HepG2 (cell line): Measurements from ENCODE around the gene SLC25A51. TPM values are rescaled to one million over a fixed set of nuclear protein-coding genes. Genes with fewer than 3 reads are reported as not detected.

Experiments
- BCL3 ChIP-seq: sonication (generic); formaldehyde crosslinking; IDR thresholded peaks from 2 replicates; pipeline ENCODE4 v1.5.1; 2020; ENCODE audit warnings: mild to moderate bottlenecking, missing genetic modification reagents, moderate library complexity
- E2F2 ChIP-seq: sonication (generic); formaldehyde crosslinking; IDR thresholded peaks from 2 replicates; pipeline ENCODE4 v1.4.0; 2020; ENCODE audit warnings: missing genetic modification reagents, borderline replicate concordance
- GABPB1 ChIP-seq: IDR thresholded peaks from 2 replicates; pipeline ENCODE4 v1.6.1; 2016; ENCODE audit warnings: mild to moderate bottlenecking, missing genetic modification reagents, moderate library complexity, missing compliant biosample characterization
- IKZF5 ChIP-seq: IDR thresholded peaks from 2 replicates; pipeline ENCODE4 v1.6.1; 2018; ENCODE audit warnings: missing genetic modification reagents, mild to moderate bottlenecking, missing compliant biosample characterization
- PATZ1 ChIP-seq: sonication (generic); formaldehyde crosslinking; IDR thresholded peaks from 2 replicates; pipeline ENCODE4 v1.4.0; 2020; ENCODE audit warnings: missing genetic modification reagents
- TFE3 ChIP-seq: IDR thresholded peaks from 2 replicates; pipeline ENCODE4 v1.6.1; 2016
- ZBTB2 ChIP-seq: sonication (generic); formaldehyde crosslinking; IDR thresholded peaks from 2 replicates; pipeline ENCODE4 v1.8.0; 2022; ENCODE audit warnings: low read depth, missing genetic modification reagents
- ZFYVE20 ChIP-seq: sonication (generic); formaldehyde crosslinking; IDR thresholded peaks from 2 replicates; pipeline ENCODE4 v1.8.0; 2023; ENCODE audit warnings: low read depth, mild to moderate bottlenecking, moderate library complexity, missing genetic modification reagents, borderline replicate concordance
- ZMYM2 ChIP-seq: sonication (generic); formaldehyde crosslinking; IDR thresholded peaks from 2 replicates; pipeline ENCODE4 v1.8.0; 2022; ENCODE audit warnings: mild to moderate bottlenecking, missing genetic modification reagents
- ZNF20 ChIP-seq: sonication (generic); formaldehyde crosslinking; IDR thresholded peaks from 2 replicates; pipeline ENCODE4 v1.4.0; 2020; ENCODE audit warnings: mild to moderate bottlenecking, moderate library complexity, missing genetic modification reagents
- ZNF24 ChIP-seq: fragments of 450-650 bp; IDR thresholded peaks from 2 replicates; pipeline ENCODE4 v1.6.1; 2017; ENCODE audit warnings: antibody characterized with exemption, mild to moderate bottlenecking
- ZNF770 ChIP-seq: sonication (generic); formaldehyde crosslinking; IDR thresholded peaks from 2 replicates; pipeline ENCODE4 v1.5.0; 2020; ENCODE audit warnings: mild to moderate bottlenecking, missing genetic modification reagents
- ZNF839 ChIP-seq: sonication (generic); formaldehyde crosslinking; IDR thresholded peaks from 2 replicates; pipeline ENCODE4 v1.4.0; 2020; ENCODE audit warnings: missing genetic modification reagents, mild to moderate bottlenecking, borderline replicate concordance
- polyA plus RNA-seq, 8 experiments: library from polyadenylated mRNA; depleted of rRNA in 3 of 8; stranded (reverse) in 7 of 8; unstranded in 1 of 8; fragments of >200 nt; fragmentation: Illumina TruSeq in 4 of 8; extraction: Trizol in 4 of 8; gene quantifications; 2 replicates each; pipeline versions ENCODE4 v1.2.1 to v1.2.3, GENCODE V29; 2011 to 2016; ENCODE audit warnings: low read depth in 4 of 8, missing spikeins in 1 of 8, mixed read lengths in 1 of 8; ENCODE audit not compliant: insufficient read depth in 1 of 8
- total RNA-seq, 5 experiments: library from RNA; depleted of rRNA; stranded (reverse); fragments of >200 nt; fragmentation: Illumina TruSeq; extraction: Trizol; gene quantifications; 2 replicates each; pipeline ENCODE4 v1.2.3, GENCODE V29; 2016; ENCODE audit warnings: low read depth in 1 of 5

Gene SLC25A51
- total and polyA plus RNA-seq, 2 of the 13 experiments (the other 11 are each of a cell fraction or from before 2014, with no cell fraction given): 14.6 to 37.7 TPM

- TF ChIP-seq ZBTB2 (CRISPR knock-in tag): no peak; the same call in 1 of the 2 replicates
- no peak for TF ChIP-seq ZNF20 (CRISPR knock-in tag)
- TF ChIP-seq PATZ1 (CRISPR knock-in tag): peak; percentile 79
- peak; percentile 42; the same call in 1 of the 2 replicates for TF ChIP-seq BCL3 (CRISPR knock-in tag)
- TF ChIP-seq TFE3 (CRISPR knock-in tag): 0 out of 2 replicates have a peak, but pooled peaks have one; percentile 62
- no peak for TF ChIP-seq ZFYVE20 (CRISPR knock-in tag)
- peak; percentile 56; the same call in 1 of the 2 replicates for TF ChIP-seq E2F2
- no peak for TF ChIP-seq ZMYM2
- peak; percentile 82 for TF ChIP-seq GABPB1 (CRISPR knock-in tag)
- TF ChIP-seq ZNF24: no peak
- peak; percentile 71; the same call in 1 of the 2 replicates for TF ChIP-seq ZNF839 (CRISPR knock-in tag)
- peak; percentile 62 for TF ChIP-seq ZNF770 (CRISPR knock-in tag)
- TF ChIP-seq IKZF5 (CRISPR knock-in tag): peak; percentile 89
Measured at GRCh38 chr9:37903647-37904444, at the start of gene SLC25A51 (continued).
